ENCODE results near the gene SPTBN5.

DNA sequence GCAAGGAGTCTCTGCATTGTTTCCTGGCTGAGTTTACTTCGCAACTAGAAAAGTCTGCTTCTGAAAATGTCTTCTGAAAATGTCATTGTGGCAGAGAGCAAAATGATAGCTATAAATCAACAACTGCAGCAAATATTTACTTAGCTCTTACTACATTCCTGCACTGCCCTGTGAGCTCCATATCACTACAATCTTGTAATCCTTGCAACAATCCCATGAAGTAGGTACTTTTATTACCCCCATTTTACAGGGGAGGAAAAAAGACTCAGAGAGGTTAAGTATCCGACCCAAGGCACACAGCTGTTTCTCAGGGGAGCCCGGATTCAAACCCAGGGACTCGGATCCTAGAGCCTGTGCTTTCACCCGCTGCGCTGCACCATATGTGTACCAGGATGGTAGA lies 34.2 kb upstream of the SPTBN5 start:
- TF ChIP-seq, protein P1, sequence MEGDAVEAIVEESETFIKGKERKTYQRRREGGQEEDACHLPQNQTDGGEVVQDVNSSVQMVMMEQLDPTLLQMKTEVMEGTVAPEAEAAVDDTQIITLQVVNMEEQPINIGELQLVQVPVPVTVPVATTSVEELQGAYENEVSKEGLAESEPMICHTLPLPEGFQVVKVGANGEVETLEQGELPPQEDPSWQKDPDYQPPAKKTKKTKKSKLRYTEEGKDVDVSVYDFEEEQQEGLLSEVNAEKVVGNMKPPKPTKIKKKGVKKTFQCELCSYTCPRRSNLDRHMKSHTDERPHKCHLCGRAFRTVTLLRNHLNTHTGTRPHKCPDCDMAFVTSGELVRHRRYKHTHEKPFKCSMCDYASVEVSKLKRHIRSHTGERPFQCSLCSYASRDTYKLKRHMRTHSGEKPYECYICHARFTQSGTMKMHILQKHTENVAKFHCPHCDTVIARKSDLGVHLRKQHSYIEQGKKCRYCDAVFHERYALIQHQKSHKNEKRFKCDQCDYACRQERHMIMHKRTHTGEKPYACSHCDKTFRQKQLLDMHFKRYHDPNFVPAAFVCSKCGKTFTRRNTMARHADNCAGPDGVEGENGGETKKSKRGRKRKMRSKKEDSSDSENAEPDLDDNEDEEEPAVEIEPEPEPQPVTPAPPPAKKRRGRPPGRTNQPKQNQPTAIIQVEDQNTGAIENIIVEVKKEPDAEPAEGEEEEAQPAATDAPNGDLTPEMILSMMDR (IDR thresholded peaks at IDR 0.05): no peak
- peak; percentile 57; the same call in 1 of the 2 replicates for TF ChIP-seq POLR2AphosphoS5 (IDR thresholded peaks at IDR 0.05; ENCODE audit: low read depth, low read length)
- no peak for TF ChIP-seq SIN3A (IDR thresholded peaks at IDR 0.05; ENCODE audit: borderline replicate concordance, insufficient read depth, low read depth, low read length)
- no peak for TF ChIP-seq TCF7L2 (IDR thresholded peaks at IDR 0.05; ENCODE audit: low read depth, low read length)
- TF ChIP-seq, protein P2, sequence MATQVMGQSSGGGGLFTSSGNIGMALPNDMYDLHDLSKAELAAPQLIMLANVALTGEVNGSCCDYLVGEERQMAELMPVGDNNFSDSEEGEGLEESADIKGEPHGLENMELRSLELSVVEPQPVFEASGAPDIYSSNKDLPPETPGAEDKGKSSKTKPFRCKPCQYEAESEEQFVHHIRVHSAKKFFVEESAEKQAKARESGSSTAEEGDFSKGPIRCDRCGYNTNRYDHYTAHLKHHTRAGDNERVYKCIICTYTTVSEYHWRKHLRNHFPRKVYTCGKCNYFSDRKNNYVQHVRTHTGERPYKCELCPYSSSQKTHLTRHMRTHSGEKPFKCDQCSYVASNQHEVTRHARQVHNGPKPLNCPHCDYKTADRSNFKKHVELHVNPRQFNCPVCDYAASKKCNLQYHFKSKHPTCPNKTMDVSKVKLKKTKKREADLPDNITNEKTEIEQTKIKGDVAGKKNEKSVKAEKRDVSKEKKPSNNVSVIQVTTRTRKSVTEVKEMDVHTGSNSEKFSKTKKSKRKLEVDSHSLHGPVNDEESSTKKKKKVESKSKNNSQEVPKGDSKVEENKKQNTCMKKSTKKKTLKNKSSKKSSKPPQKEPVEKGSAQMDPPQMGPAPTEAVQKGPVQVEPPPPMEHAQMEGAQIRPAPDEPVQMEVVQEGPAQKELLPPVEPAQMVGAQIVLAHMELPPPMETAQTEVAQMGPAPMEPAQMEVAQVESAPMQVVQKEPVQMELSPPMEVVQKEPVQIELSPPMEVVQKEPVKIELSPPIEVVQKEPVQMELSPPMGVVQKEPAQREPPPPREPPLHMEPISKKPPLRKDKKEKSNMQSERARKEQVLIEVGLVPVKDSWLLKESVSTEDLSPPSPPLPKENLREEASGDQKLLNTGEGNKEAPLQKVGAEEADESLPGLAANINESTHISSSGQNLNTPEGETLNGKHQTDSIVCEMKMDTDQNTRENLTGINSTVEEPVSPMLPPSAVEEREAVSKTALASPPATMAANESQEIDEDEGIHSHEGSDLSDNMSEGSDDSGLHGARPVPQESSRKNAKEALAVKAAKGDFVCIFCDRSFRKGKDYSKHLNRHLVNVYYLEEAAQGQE (IDR thresholded peaks at IDR 0.05; ENCODE audit: insufficient read depth in 1 of 2, low read depth in 2 of 2, low read length in 1 of 2): no peak
